ENCODE results near the gene SPECC1. TPM values are rescaled to one million over a fixed set of nuclear protein-coding genes. Genes with fewer than 3 reads are reported as not detected.

SPECC1 gene
- total and polyA plus RNA-seq, 9 of the 15 experiments (the other 6 are each of a cell fraction or from before 2014, with no cell fraction given): 2.4 to 19.6 (median 14.7) TPM

- ChIA-PET CTCF (ENCODE audit: low intra/inter-chr PET ratio) (no interaction called here), POLR2A (no interaction called here)
- intact Hi-C loops (cut with micrococcal nuclease): no loop called here
- peak in 3 of 4 experiments; percentile 11 to 17 (median 15) for DNase-seq (ENCODE audit: extremely low read depth in 1 of 4, low spot score in 3 of 4)
- Histone ChIP-seq H3K27me3 (ENCODE audit: control insufficient read depth in 2 of 2, insufficient read depth in 2 of 2, low read length in 2 of 2) (no peaks in the 10 kb centered on the region), H3K79me2 (ENCODE audit: control insufficient read depth, insufficient read depth, low read length) (no peaks in the 10 kb centered on the region), H3K4me3 (no peak overlapping the region), H3K9me1 (ENCODE audit: control insufficient read depth, insufficient read depth, low read length) (no peaks in the 10 kb centered on the region), H3K9me3 (replicated peaks; ENCODE audit: control insufficient read depth, insufficient read depth, low read depth, low read length) (no peaks in the 10 kb centered on the region), H3K4me2 (ENCODE audit: insufficient read depth, low read length) (no peak overlapping the region), H2AFZ (ENCODE audit: low read depth, low read length) (no peak overlapping the region), H3K27ac (ENCODE audit: extremely low read depth, low read depth, low read length) (no peak overlapping the region), H3K4me1 (replicated peaks in 1 of 2; ENCODE audit: control insufficient read depth in 2 of 2, insufficient read depth in 2 of 2, low read length in 2 of 2) (no peaks in the 10 kb centered on the region; a peak in 2 of 5 replicates), H3K36me3 (ENCODE audit: control insufficient read depth, insufficient read depth, low read length) (no peaks in the 10 kb centered on the region), H4K20me1 (replicated peaks; ENCODE audit: control insufficient read depth, insufficient read depth, low read length) (no peaks in the 10 kb centered on the region), H3K9ac (ENCODE audit: insufficient read depth in 1 of 2, low read depth in 2 of 2, low read length in 2 of 2) (no peak overlapping the region; a peak in 1 of 4 replicates)
- in situ Hi-C loops (cut with MboI): no loop called here
- WGBS (ENCODE audit: insufficient coverage, low coverage, missing lambda C conversion rate): 75% methylated on average over 1 of the region's 7 CpGs
- no peak for FAIRE-seq
- no TSS peak for BruUV-seq (replicated peaks)
- peak; percentile 76 for ATAC-seq
- TF ChIP-seq SLC30A9 (CRISPR knock-in tag; IDR thresholded peaks at IDR 0.05) (no peak), CEBPG (CRISPR knock-in tag; IDR thresholded peaks at IDR 0.05) (no peak), CEBPG (tag; conservative IDR thresholded peaks at IDR 0.05 in 1 of 2, IDR thresholded peaks at IDR 0.05 in 1 of 2) (no peak), FOXP4 (CRISPR knock-in tag; IDR thresholded peaks at IDR 0.05; ENCODE audit: borderline replicate concordance) (no peak), CAMTA2 (CRISPR knock-in tag; conservative IDR thresholded peaks at IDR 0.05) (no peak), ATF3 (IDR thresholded peaks at IDR 0.05) (0 out of 2 replicates have a peak, but pooled peaks have one; percentile 40), ATF3 (CRISPR knock-in tag; conservative IDR thresholded peaks at IDR 0.05) (no peak), E2F3 (CRISPR knock-in tag; IDR thresholded peaks at IDR 0.05) (no peak), RBM17 (IDR thresholded peaks at IDR 0.05; ENCODE audit: borderline replicate concordance, low read depth, low read length) (no peak), ZNF740 (CRISPR knock-in tag; IDR thresholded peaks at IDR 0.05) (no peak), ZNF740 (tag; IDR thresholded peaks at IDR 0.05) (no peak), MAX (CRISPR knock-in tag; IDR thresholded peaks at IDR 0.05) (peak; percentile 37; the same call in 1 of the 2 replicates), MBD1 (CRISPR knock-in tag; IDR thresholded peaks at IDR 0.05) (no peak), SRSF7 (optimal IDR thresholded peaks at IDR 0.05; ENCODE audit: low read depth, low read length) (no peak)
Measured at GRCh38 chr17:20086416-20087076, 77.4 kb downstream of the SPECC1 start.
